Mucosa of rectum (tissue), 2 donors: ENCODE results near the gene CTH.
"Not testable (repeated sequence)": the region's sequence is repeated elsewhere in the genome, so short reads cannot be mapped to it uniquely, and the experiment has no call there.

Experiments used
- H3K27ac ChIP-seq, 2 donors: one replicate each; pipeline ENCODE4 v1.7.0; 2013; ENCODE audit warnings: inconsistent platforms in 2 of 2, low read depth in 2 of 2, low read length in 2 of 2
- H3K27me3 ChIP-seq, 2 donors: one replicate each; pipeline ENCODE4 v1.7.0; 2013; ENCODE audit warnings: low read length in 2 of 2; ENCODE audit not compliant: control insufficient read depth in 2 of 2, insufficient read depth in 2 of 2
- H3K36me3 ChIP-seq, 2 donors: one replicate each; pipeline ENCODE4 v1.7.0; 2013; ENCODE audit warnings: low read length in 2 of 2; ENCODE audit not compliant: control insufficient read depth in 2 of 2, insufficient read depth in 2 of 2
- H3K4me1 ChIP-seq, 2 donors: one replicate each; pipeline ENCODE4 v1.7.0; 2013; ENCODE audit warnings: low read length in 2 of 2, mild to moderate bottlenecking in 1 of 2; ENCODE audit not compliant: control insufficient read depth in 2 of 2, insufficient read depth in 2 of 2
- H3K4me3 ChIP-seq, 2 donors: one replicate each; pipeline ENCODE4 v1.7.0; 2013; ENCODE audit warnings: low read length in 2 of 2
- H3K9ac ChIP-seq, 2 donors: one replicate each; pipeline ENCODE4 v1.7.0; 2013; ENCODE audit warnings: low read length in 2 of 2, low read depth in 1 of 2, mild to moderate bottlenecking in 1 of 2
- H3K9me3 ChIP-seq, 2 donors: one replicate each; pipeline ENCODE4 v1.7.0; 2013; ENCODE audit warnings: low read length in 2 of 2; ENCODE audit not compliant: control insufficient read depth in 2 of 2
- donor health status: healthy.
- donor health status: Normal muscosa, but diverticular disease.

Gene CTH

GRCh38 chr1:70449049-70449448, 38.0 kb downstream of the CTH start:
- no peaks in the 10 kb centered on the region for H3K9me3 ChIP-seq
- H3K27me3 ChIP-seq = no peaks in the 10 kb centered on the region
- no peak overlapping the region for H3K27ac ChIP-seq
- no peaks in the 10 kb centered on the region for H3K4me1 ChIP-seq
- H3K9ac ChIP-seq = no peak overlapping the region
- H3K4me3 ChIP-seq = no peak overlapping the region
- no peaks in the 10 kb centered on the region for H3K36me3 ChIP-seq

GRCh38 chr1:70452164-70452939, 41.3 kb downstream of the CTH start:
- not testable (repeated sequence) for H3K36me3 ChIP-seq, H3K27ac ChIP-seq, H3K27me3 ChIP-seq, H3K4me3 ChIP-seq, H3K4me1 ChIP-seq, H3K9me3 ChIP-seq, H3K9ac ChIP-seq

GRCh38 chr1:70455291-70455690, 44.2 kb downstream of the CTH start:
- no peak overlapping the region for H3K9ac ChIP-seq
- H3K9me3 ChIP-seq = no peaks in the 10 kb centered on the region
- no peaks in the 10 kb centered on the region for H3K4me1 ChIP-seq
- no peaks in the 10 kb centered on the region for H3K36me3 ChIP-seq
- H3K27ac ChIP-seq = no peak overlapping the region
- H3K4me3 ChIP-seq = no peak overlapping the region
- no peaks in the 10 kb centered on the region for H3K27me3 ChIP-seq

GRCh38 chr1:70458131-70458530, 47.1 kb downstream of the CTH start:
- Histone ChIP-seq H3K9ac (no peak overlapping the region), H3K9me3 (no peaks in the 10 kb centered on the region), H3K4me3 (no peak overlapping the region), H3K36me3 (no peaks in the 10 kb centered on the region), H3K27me3 (no peaks in the 10 kb centered on the region), H3K27ac (no peak overlapping the region), H3K4me1 (no peaks in the 10 kb centered on the region)

- no peak overlapping the region for H3K4me3 ChIP-seq
- H3K27me3 ChIP-seq = no peaks in the 10 kb centered on the region
- no peaks in the 10 kb centered on the region for H3K9me3 ChIP-seq
- no peaks in the 10 kb centered on the region for H3K4me1 ChIP-seq
- no peaks in the 10 kb centered on the region for H3K36me3 ChIP-seq
- H3K9ac ChIP-seq = no peak overlapping the region
- H3K27ac ChIP-seq = no peak overlapping the region
Measured at GRCh38 chr1:70459496-70460225, 48.6 kb downstream of the CTH start.

GRCh38 chr1:70460740-70461713, 50.0 kb downstream of the CTH start:
- H3K27ac ChIP-seq = not testable (repeated sequence)

GRCh38 chr1:70462611-70463010, 51.5 kb downstream of the CTH start:
- no peak overlapping the region for H3K4me3 ChIP-seq
- H3K27ac ChIP-seq = no peak overlapping the region
- no peaks in the 10 kb centered on the region for H3K9me3 ChIP-seq
- H3K27me3 ChIP-seq = no peaks in the 10 kb centered on the region
- H3K4me1 ChIP-seq = no peaks in the 10 kb centered on the region
- H3K9ac ChIP-seq = no peak overlapping the region
- H3K36me3 ChIP-seq = no peaks in the 10 kb centered on the region

More at GRCh38 chr1:70460740-70461713, 50.0 kb downstream of the CTH start:
- H3K4me3 ChIP-seq, H3K4me1 ChIP-seq, H3K36me3 ChIP-seq, H3K27me3 ChIP-seq, H3K9me3 ChIP-seq, H3K9ac ChIP-seq: not testable (repeated sequence)

GRCh38 chr1:70465911-70466310, 54.8 kb downstream of the CTH start:
- Histone ChIP-seq H3K9me3 (no peaks in the 10 kb centered on the region), H3K4me3 (no peak overlapping the region), H3K27ac (no peak overlapping the region), H3K36me3 (no peaks in the 10 kb centered on the region), H3K9ac (no peak overlapping the region), H3K4me1 (no peaks in the 10 kb centered on the region), H3K27me3 (no peaks in the 10 kb centered on the region)

GRCh38 chr1:70467531-70467930, 56.5 kb downstream of the CTH start:
- no peak overlapping the region for H3K27ac ChIP-seq
- no peaks in the 10 kb centered on the region for H3K4me1 ChIP-seq
- no peak overlapping the region for H3K9ac ChIP-seq
- H3K36me3 ChIP-seq = no peaks in the 10 kb centered on the region
- no peak overlapping the region for H3K4me3 ChIP-seq
- no peaks in the 10 kb centered on the region for H3K27me3 ChIP-seq
- H3K9me3 ChIP-seq = no peaks in the 10 kb centered on the region

- no peaks in the 10 kb centered on the region for H3K36me3 ChIP-seq
- no peaks in the 10 kb centered on the region for H3K27me3 ChIP-seq
- no peak overlapping the region for H3K27ac ChIP-seq
- H3K4me3 ChIP-seq = no peak overlapping the region
- no peaks in the 10 kb centered on the region for H3K4me1 ChIP-seq
- no peak overlapping the region for H3K9ac ChIP-seq
- no peaks in the 10 kb centered on the region for H3K9me3 ChIP-seq
Measured at GRCh38 chr1:70468180-70468579, 57.1 kb downstream of the CTH start.
